Trophoblast cell (in vitro differentiated cells and primary cell): Measurements from ENCODE around the gene TRIM56.
"Not testable (repeated sequence)": the region's sequence is repeated elsewhere in the genome, so short reads cannot be mapped to it uniquely, and the experiment has no call there.

Experiments
- DNase-seq, 2 donors: peaks; one replicate each; pipeline ENCODE4 v3.0.0-alpha.2; 2016
- H2AFZ ChIP-seq: 2 replicates; pipeline ENCODE4 v1.6.1; 2013; ENCODE audit warnings: low read length, moderate library complexity, mild to moderate bottlenecking; ENCODE audit not compliant: insufficient read depth, poor library complexity
- H2AK5ac ChIP-seq: 2 replicates; pipeline ENCODE4 v1.6.1; 2013; ENCODE audit warnings: mild to moderate bottlenecking, low read length
- H2BK120ac ChIP-seq: 2 replicates; pipeline ENCODE4 v1.6.1; 2013; ENCODE audit warnings: low read length, mild to moderate bottlenecking, moderate library complexity; ENCODE audit not compliant: insufficient read depth, poor library complexity
- H2BK12ac ChIP-seq: 2 replicates; pipeline ENCODE4 v1.6.1; 2013; ENCODE audit warnings: mild to moderate bottlenecking, low read length, moderate library complexity
- H2BK5ac ChIP-seq: 2 replicates; pipeline ENCODE4 v1.6.1; 2013; ENCODE audit warnings: low read length, low read depth, moderate library complexity, mild to moderate bottlenecking; ENCODE audit not compliant: poor library complexity
- H3K14ac ChIP-seq: 2 replicates; pipeline ENCODE4 v1.6.1; 2013; ENCODE audit warnings: mild to moderate bottlenecking, low read length
- H3K18ac ChIP-seq: 2 replicates; pipeline ENCODE4 v1.6.1; 2013; ENCODE audit warnings: mild to moderate bottlenecking, low read length
- H3K23ac ChIP-seq: 2 replicates; pipeline ENCODE4 v1.6.1; 2013; ENCODE audit warnings: low read length
- H3K27ac ChIP-seq: 2 replicates; pipeline ENCODE4 v1.5.1; 2013; ENCODE audit warnings: low read depth, mild to moderate bottlenecking, inconsistent platforms, low read length, moderate library complexity
- H3K27me3 ChIP-seq: 2 replicates; pipeline ENCODE4 v1.6.1; 2013; ENCODE audit warnings: inconsistent platforms, mild to moderate bottlenecking, low read length, moderate library complexity; ENCODE audit not compliant: insufficient read depth
- H3K36me3 ChIP-seq, 2 experiments: 1 replicate in 1 of 2; 2 replicates in 1 of 2; pipeline ENCODE4 v1.6.1; 2013; ENCODE audit warnings: low read length in 2 of 2, mild to moderate bottlenecking in 2 of 2, moderate library complexity in 1 of 2; ENCODE audit not compliant: insufficient read depth in 2 of 2, control insufficient read depth in 1 of 2
- H3K4ac ChIP-seq: 2 replicates; pipeline ENCODE4 v1.6.1; 2013; ENCODE audit warnings: low read depth, mild to moderate bottlenecking, low read length, moderate library complexity
- H3K4me1 ChIP-seq, 2 experiments: 1 replicate in 1 of 2; 2 replicates in 1 of 2; pipeline ENCODE4 v1.6.1; 2013; ENCODE audit warnings: low read length in 2 of 2, mild to moderate bottlenecking in 2 of 2, moderate library complexity in 1 of 2; ENCODE audit not compliant: insufficient read depth in 2 of 2, control insufficient read depth in 1 of 2
- H3K4me2 ChIP-seq: 2 replicates; pipeline ENCODE4 v1.6.1; 2013; ENCODE audit warnings: inconsistent platforms, mild to moderate bottlenecking, low read length, moderate library complexity
- H3K4me3 ChIP-seq: 2 replicates; pipeline ENCODE4 v1.5.1; 2013; ENCODE audit warnings: mild to moderate bottlenecking, low read depth, low read length, inconsistent platforms
- H3K79me1 ChIP-seq: one replicate; pipeline ENCODE4 v1.6.1; 2013; ENCODE audit warnings: low read length
- H3K79me2 ChIP-seq: 2 replicates; pipeline ENCODE4 v1.6.1; 2013; ENCODE audit warnings: low read length, mild to moderate bottlenecking; ENCODE audit not compliant: control insufficient read depth, insufficient read depth, poor library complexity
- H3K9ac ChIP-seq: 2 replicates; pipeline ENCODE4 v1.6.1; 2013; ENCODE audit warnings: mild to moderate bottlenecking, low read length
- H3K9me3 ChIP-seq: 2 replicates; pipeline ENCODE4 v1.6.1; 2013; ENCODE audit warnings: low read depth, mild to moderate bottlenecking, control low read depth, inconsistent platforms, low read length; ENCODE audit not compliant: insufficient read depth
- H4K12ac ChIP-seq: 2 replicates; pipeline ENCODE4 v1.6.1; 2013; ENCODE audit warnings: low read depth, mild to moderate bottlenecking, low read length, moderate library complexity
- H4K8ac ChIP-seq: 2 replicates; pipeline ENCODE4 v1.6.1; 2013; ENCODE audit warnings: low read depth, mild to moderate bottlenecking, low read length, moderate library complexity
- H4K91ac ChIP-seq: one replicate; pipeline ENCODE4 v1.6.1; 2013; ENCODE audit warnings: low read depth, mild to moderate bottlenecking, low read length, moderate library complexity
- WGBS: extraction: QIAGEN DNeasy Blood & Tissue Kit; methylation state at CpG from one replicate; pipeline ENCODE4 v1.1.7; 2013; ENCODE audit warnings: missing lambda C conversion rate; ENCODE audit not compliant: insufficient read length, insufficient coverage; ENCODE audit errors: extremely low coverage; 5-methylcytosine and 5-hydroxymethylcytosine counted together

The TRIM56 gene

GRCh38 chr7:101066141-101066832, 19.0 kb upstream of the TRIM56 start:
- Histone ChIP-seq H3K14ac (no peak overlapping the region), H4K91ac (no peak overlapping the region), H2BK12ac (no peak overlapping the region), H3K27me3 (no peaks in the 10 kb centered on the region), H3K4ac (no peak overlapping the region), H3K79me1 (no peaks in the 10 kb centered on the region), H3K79me2 (no peaks in the 10 kb centered on the region), H2BK120ac (no peak overlapping the region), H3K27ac (no peak overlapping the region), H3K9ac (peak overlapping the region; percentile 23), H2AFZ (no peak overlapping the region), H3K4me1 (peaks cover 0 to 2% of the 10 kb centered on the region in 2 experiments), H3K23ac (no peak overlapping the region), H3K36me3 (no peaks in the 10 kb centered on the region), H2AK5ac (no peak overlapping the region), H3K18ac (no peak overlapping the region), H4K12ac (no peak overlapping the region), H2BK5ac (no peak overlapping the region), H3K9me3 (peaks cover 2% of the 10 kb centered on the region), H3K4me3 (no peak overlapping the region), H3K4me2 (no peak overlapping the region), H4K8ac (no peak overlapping the region)
- no peak for DNase-seq
- no CpG with 5 or more reads among the region's 15 CpGs for WGBS

DNA sequence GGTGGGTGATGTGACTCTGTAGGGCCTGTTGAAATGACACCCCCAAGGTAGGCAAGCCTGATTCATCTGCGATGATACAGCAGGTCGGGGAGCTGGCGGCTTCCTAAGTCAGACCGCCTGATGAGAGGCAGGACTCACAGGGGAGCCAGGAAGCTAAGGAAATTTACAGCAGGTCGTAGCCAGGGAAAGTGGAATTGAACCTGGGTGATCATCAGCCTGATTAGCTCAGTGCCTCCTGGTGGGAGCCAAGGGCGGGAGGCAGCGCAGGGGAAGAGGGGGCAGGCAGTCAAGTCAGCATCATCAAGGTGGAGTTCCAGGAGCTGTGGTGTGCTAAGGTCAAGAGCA, 18.5 kb upstream of the TRIM56 start:
- H3K79me2 ChIP-seq: no peaks in the 10 kb centered on the region
- H3K18ac ChIP-seq: no peak overlapping the region
- H3K27ac ChIP-seq: no peak overlapping the region
- H2AFZ ChIP-seq: no peak overlapping the region
- no peak overlapping the region for H3K4me3 ChIP-seq
- H4K91ac ChIP-seq: no peak overlapping the region
- no peaks in the 10 kb centered on the region for H3K27me3 ChIP-seq
- H2BK12ac ChIP-seq: no peak overlapping the region
- no peak for DNase-seq
- H3K36me3 ChIP-seq: no peaks in the 10 kb centered on the region
- no peak overlapping the region for H3K23ac ChIP-seq
- H4K12ac ChIP-seq: no peak overlapping the region
- H3K4ac ChIP-seq: no peak overlapping the region
- no peaks in the 10 kb centered on the region for H3K79me1 ChIP-seq
- H3K9me3 ChIP-seq: peaks cover 2% of the 10 kb centered on the region
- no CpG with 5 or more reads among the region's 7 CpGs for WGBS
- peaks cover 0 to 2% of the 10 kb centered on the region in 2 experiments for H3K4me1 ChIP-seq
- H3K4me2 ChIP-seq: no peak overlapping the region
- no peak overlapping the region for H3K14ac ChIP-seq
- H4K8ac ChIP-seq: no peak overlapping the region
- no peak overlapping the region for H2AK5ac ChIP-seq
- H2BK120ac ChIP-seq: no peak overlapping the region
- H2BK5ac ChIP-seq: no peak overlapping the region
- H3K9ac ChIP-seq: no peak overlapping the region

GRCh38 chr7:101068401-101068800, 16.9 kb upstream of the TRIM56 start:
- Histone ChIP-seq H3K36me3 (no peaks in the 10 kb centered on the region), H2AK5ac (no peak overlapping the region), H2BK5ac (no peak overlapping the region), H2BK12ac (no peak overlapping the region), H3K4me2 (no peak overlapping the region), H3K79me1 (no peaks in the 10 kb centered on the region), H3K9me3 (peaks cover 2% of the 10 kb centered on the region), H3K9ac (no peak overlapping the region), H3K79me2 (no peaks in the 10 kb centered on the region), H3K4me3 (no peak overlapping the region), H4K12ac (no peak overlapping the region), H4K8ac (no peak overlapping the region), H3K27ac (no peak overlapping the region), H3K18ac (no peak overlapping the region), H2BK120ac (no peak overlapping the region), H3K23ac (no peak overlapping the region), H3K27me3 (no peaks in the 10 kb centered on the region), H3K4ac (no peak overlapping the region), H3K4me1 (peaks cover 0 to 2% of the 10 kb centered on the region in 2 experiments), H2AFZ (no peak overlapping the region), H4K91ac (no peak overlapping the region), H3K14ac (no peak overlapping the region)
- DNase-seq: no peak
- no CpG with 5 or more reads among the region's 10 CpGs for WGBS

DNA sequence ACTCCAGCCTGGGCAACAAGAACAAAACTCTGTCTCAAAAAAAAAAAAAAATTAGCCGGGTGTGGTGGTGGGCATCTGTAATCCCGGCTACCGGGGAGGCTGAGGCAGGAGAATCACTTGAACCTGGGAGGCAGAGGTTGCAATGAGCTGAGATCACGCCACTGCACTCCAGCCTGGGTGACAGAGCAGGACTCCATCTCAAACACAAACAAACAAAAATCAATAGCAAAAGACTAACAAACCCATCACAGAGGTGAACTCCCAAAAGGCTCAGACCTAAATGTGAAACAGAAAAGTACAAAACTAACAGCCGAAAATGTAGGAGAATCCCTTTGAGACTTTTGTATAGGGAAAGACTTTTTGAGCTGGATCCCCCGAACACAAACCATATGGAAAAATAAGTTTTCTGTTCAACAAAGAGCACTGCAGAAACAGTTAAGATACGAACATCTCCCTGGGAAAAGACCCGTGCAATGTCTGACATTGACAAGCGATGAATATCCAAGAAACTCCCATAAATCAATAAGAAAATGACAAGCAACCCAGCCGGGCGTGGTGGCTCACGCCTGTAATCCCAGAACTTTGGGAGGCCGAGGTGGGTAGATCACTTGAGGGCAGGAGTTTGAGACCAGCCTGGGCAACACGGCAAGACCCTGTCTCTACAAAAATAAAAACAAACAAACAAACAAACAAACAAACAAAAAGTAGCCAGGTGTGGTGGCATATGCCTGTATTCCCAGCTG, 13.7 kb upstream of the TRIM56 start:
- not testable (repeated sequence) for H3K79me2 ChIP-seq, H4K8ac ChIP-seq, H2BK120ac ChIP-seq, H3K4me2 ChIP-seq, H3K36me3 ChIP-seq, H4K91ac ChIP-seq, H2BK5ac ChIP-seq, H3K23ac ChIP-seq, H4K12ac ChIP-seq, H2AK5ac ChIP-seq, H3K4me3 ChIP-seq, H3K4me1 ChIP-seq, H3K14ac ChIP-seq, H3K4ac ChIP-seq, H2AFZ ChIP-seq, H3K9me3 ChIP-seq, H3K27me3 ChIP-seq, H3K9ac ChIP-seq, H3K18ac ChIP-seq, H3K79me1 ChIP-seq, H2BK12ac ChIP-seq, DNase-seq, H3K27ac ChIP-seq
- WGBS: no CpG with 5 or more reads among the region's 14 CpGs
